Heart left ventricle (tissue), 16 donors: ENCODE data around the gene MRPL19. TPM values are rescaled to one million over a fixed set of nuclear protein-coding genes. Genes with fewer than 3 reads are reported as not detected.
A peak's percentile ranks its signal among the peaks of the same experiment; 100 is the strongest.

Experiments
- ATAC-seq, 4 donors: fragments of 200-7000 bp; cut with Tn5 transposase; one replicate each; pipeline ENCODE4 v1.9.1; 2020 to 2022; ENCODE audit warnings: moderate library complexity in 4 of 4, mild to moderate bottlenecking in 3 of 4, moderate number of reproducible peaks in 1 of 4
- DNase-seq, 5 donors: peaks; one replicate each; pipeline ENCODE4 v3.0.0-alpha.2; 2020
- H3K27ac ChIP-seq, 12 donors: fragments of 200-600 bp; sonication (generic) in 4 of 12; one replicate each; pipeline versions ENCODE4 v1.5.0 to v1.8.0; 2016 to 2022; ENCODE audit warnings: mild to moderate bottlenecking in 2 of 12
- H3K27me3 ChIP-seq, 9 donors: fragments of 200-600 bp; sonication (generic) in 2 of 9; one replicate each; pipeline versions ENCODE4 v1.5.1 to v1.8.0; 2016 to 2022; ENCODE audit warnings: mild to moderate bottlenecking in 3 of 9
- H3K36me3 ChIP-seq, 9 donors: fragments of 200-600 bp; sonication (generic) in 2 of 9; one replicate each; pipeline versions ENCODE4 v1.5.0 to v1.8.0; 2018 to 2022; ENCODE audit warnings: mild to moderate bottlenecking in 2 of 9
- H3K4me1 ChIP-seq, 12 donors: fragments of 200-600 bp; sonication (generic) in 4 of 12; one replicate each; pipeline versions ENCODE4 v1.5.0 to v1.8.0; 2016 to 2022; ENCODE audit warnings: mild to moderate bottlenecking in 3 of 12
- H3K4me3 ChIP-seq, 12 donors: fragments of 200-600 bp; sonication (generic) in 4 of 12; one replicate each; pipeline versions ENCODE4 v1.5.0 to v1.8.0; 2017 to 2022; ENCODE audit warnings: mild to moderate bottlenecking in 9 of 12, moderate library complexity in 4 of 12
- H3K9me3 ChIP-seq, 12 donors: fragments of 200-600 bp; sonication (generic) in 4 of 12; one replicate each; pipeline versions ENCODE4 v1.5.0 to v1.8.0; 2016 to 2022; ENCODE audit warnings: mild to moderate bottlenecking in 1 of 12
- CTCF ChIP-seq, 12 donors: fragments of 200-600 bp; sonication (generic) in 4 of 12; IDR thresholded peaks; one replicate each; pipeline versions ENCODE4 v1.5.0 to v1.8.0; 2018 to 2022; ENCODE audit warnings: antibody characterized with exemption in 12 of 12, mild to moderate bottlenecking in 5 of 12
- POLR2A ChIP-seq, 2 donors: fragments of 450-650 bp; IDR thresholded peaks; one replicate each; pipeline ENCODE4 v1.6.1; 2017; ENCODE audit warnings: antibody characterized with exemption in 2 of 2, mild to moderate bottlenecking in 2 of 2, moderate library complexity in 2 of 2
- WGBS, 4 donors: extraction: QIAGEN DNeasy Blood & Tissue Kit in 2 of 4; methylation state at CpG; one replicate each; pipeline versions ENCODE4 v1.1.5 to v1.1.7; 2013 to 2018; 5-methylcytosine and 5-hydroxymethylcytosine counted together
- intact Hi-C, 10 donors: fragments of 100-400 bp; cut with DNase I; formaldehyde crosslinking; loops; one replicate each; pipeline versions ENCODE4 v1.11.1 to v1.14.2; 2022
- polyA plus RNA-seq, 2 donors: library from polyadenylated mRNA; stranded (reverse); fragments of 200-250 nt; gene quantifications; one replicate each; pipeline ENCODE4 v1.2.3, GENCODE V29; 2013
- total RNA-seq, 9 donors: library from RNA; depleted of rRNA in 2 of 9; stranded (reverse); fragments of >200 nt in 2 of 9; fragmentation: NEBNext Ultra II Directional in 3 of 9; extraction: Animal tissue kit (Norgen Biotek cat#: 25700) in 3 of 9; gene quantifications; one replicate each; pipeline versions ENCODE4 v1.1.0 to v1.2.4, GENCODE V29; 2016 to 2023
- donor health status: ischemic (EF 13 %, LVEDD 7.1; RV severe dilation, severe dysfunction).
- donor health status: healthy with polysubstance abuse.
- donor health status: DM: no; HTN: yes; CAD: no.
- donor health status: DM: no; HTN: no; CAD: no.
- donor health status: ischemic (EF 25% LVEDD 6.9; RV normal size, moderate dysfunction).
- donor health status: ischemic (EF 25% LVEDD 5.7; RV mildly dilated, moderate dysfunction).
- donor health status: healthy.
- donor health status: DM: yes; HTN: yes; CAD: no.
- donor health status: ischemic (EF 35%, LVEDD 5.7; RV mildly dilated, moderate dysfunction).
- donor health status: nonischemic (EF 11% LVEDD 7.7; RV severe dilation, severe dysfunction).
- donor health status: DM: yes; HTN: yes; CAD: no.
- donor health status: PGD.
- donor health status: ischemic (EF 29% LVEDD 5.4; RV normal size, mild dysfunction).
- donor health status: nonischemic (EF 23%, LVEDD 6.1; RV moderate dilation, normal function).

The MRPL19 gene
- total and polyA plus RNA-seq, 11 donors, result 19.7 to 82.8 (median 56.4) TPM

- Histone ChIP-seq H3K36me3 (peaks cover under 1 to 58% (median 49%) of the 10 kb centered on the region in 9 donors), H3K27ac (no peak overlapping the region), H3K4me3 (no peak overlapping the region), H3K27me3 (no peaks in the 10 kb centered on the region), H3K4me1 (peaks cover 0 to 25% (median 9%) of the 10 kb centered on the region in 12 donors), H3K9me3 (no peaks in the 10 kb centered on the region)
- intact Hi-C loops, result loop anchor here in 2 of 10 donors (2.0 to 10.0 kb wide), 2 partner anchors 51 to 63 kb away; no protein-coding TSS in a partner anchor
- DNase-seq, result no peak
- 12 to 22% (median 17%) methylated on average over 1 of the region's 1 CpG for WGBS, 4 donors
- ATAC-seq, result no peak
- TF ChIP-seq CTCF (IDR thresholded peaks at IDR 0.05) (no peak), POLR2A (IDR thresholded peaks at IDR 0.05) (no peak)
These were observed 59.3 kb downstream of the MRPL19 start for GRCh38 chr2:75705921-75706320.

- Histone ChIP-seq H3K4me3 (no peak overlapping the region), H3K27me3 (no peaks in the 10 kb centered on the region), H3K9me3 (no peaks in the 10 kb centered on the region), H3K36me3 (peaks cover 0 to 39% (median 29%) of the 10 kb centered on the region in 9 donors), H3K27ac (no peak overlapping the region), H3K4me1 (peaks cover 0 to 28% (median 9%) of the 10 kb centered on the region in 12 donors)
- no peak for ATAC-seq
- TF ChIP-seq CTCF (IDR thresholded peaks at IDR 0.05), result no peak
- TF ChIP-seq POLR2A (IDR thresholded peaks at IDR 0.05), result no peak
- intact Hi-C loops, result loop anchor here in 2 of 10 donors (2.0 to 10.0 kb wide), 2 partner anchors 53 to 65 kb away; no protein-coding TSS in a partner anchor
- 82 to 92% (median 84%) methylated on average over 3 of the region's 3 CpGs for WGBS, 4 donors
- DNase-seq, result no peak
These were observed 61.3 kb downstream of the MRPL19 start for GRCh38 chr2:75707901-75708300.

- no peak for DNase-seq
- H3K27ac ChIP-seq, result no peak overlapping the region
- 43 to 49% (median 47%) methylated on average over 3 of the region's 3 CpGs for WGBS, 4 donors
- peak overlapping the region in 11 of 12 donors; percentile 60 to 90 (median 78) for H3K4me3 ChIP-seq
- TF ChIP-seq CTCF (IDR thresholded peaks at IDR 0.05) (no peak), POLR2A (IDR thresholded peaks at IDR 0.05) (no peak)
- no peaks in the 10 kb centered on the region for H3K27me3 ChIP-seq
- no peaks in the 10 kb centered on the region for H3K9me3 ChIP-seq
- ATAC-seq, result no peak
- peaks cover 0 to 28% (median 9%) of the 10 kb centered on the region in 12 donors for H3K4me1 ChIP-seq
- peaks cover 0 to 25% (median 15%) of the 10 kb centered on the region in 9 donors for H3K36me3 ChIP-seq
- intact Hi-C loops, result loop anchor here in 1 of 10 donors (10.0 kb wide), 1 partner anchor 54 kb away; no protein-coding TSS in a partner anchor
These were observed 62.7 kb downstream of the MRPL19 start for GRCh38 chr2:75709297-75709696.

- no peaks in the 10 kb centered on the region for H3K9me3 ChIP-seq
- H3K4me3 ChIP-seq, result peak overlapping the region; percentile 60 to 90 (median 77)
- DNase-seq (no peak), ATAC-seq (peak in 2 of 4 donors; percentile 7 to 9)
- H3K4me1 ChIP-seq, result peaks cover 0 to 28% (median 9%) of the 10 kb centered on the region in 12 donors
- H3K27me3 ChIP-seq, result no peaks in the 10 kb centered on the region
- 1 to 5% (median 1%) methylated on average over 11 to 12 of the region's 12 CpGs for WGBS, 4 donors
- peaks cover 0 to 16% (median 7%) of the 10 kb centered on the region in 9 donors for H3K36me3 ChIP-seq
- intact Hi-C loops, result loop anchor here in 4 of 10 donors (2.0 to 10.0 kb wide), 3 partner anchors 63 to 65 kb away; partner anchors contain the start of gene MRPL19 (in 4 of the 4)
- no peak for TF ChIP-seq POLR2A (IDR thresholded peaks at IDR 0.05)
- peak overlapping the region; percentile 46 to 95 (median 92) for H3K27ac ChIP-seq
These were observed 63.6 kb downstream of the MRPL19 start for GRCh38 chr2:75710220-75710576.
